HT1080 (cell line): Measurements from ENCODE around the gene FOXN3. TPM values are rescaled to one million over a fixed set of nuclear protein-coding genes. Genes with fewer than 3 reads are reported as not detected.
"Not testable (repeated sequence)": the region's sequence is repeated elsewhere in the genome, so short reads cannot be mapped to it uniquely, and the experiment has no call there.

Experiments
- DNase-seq: peaks from one replicate; pipeline ENCODE4 v3.0.0-alpha.2; 2015; ENCODE audit warnings: low read depth
- total RNA-seq: library from RNA; depleted of rRNA; stranded (reverse); fragments of >200 nt; shearing (Covaris generic); gene quantifications from 2 replicates; pipeline ENCODE4 v1.2.3, GENCODE V29; 2014

FOXN3 gene
- total RNA-seq, 1 experiment from 2014 or later = 15.6 TPM

GRCh38 chr14:89178376-89178775, 238.7 kb downstream of the FOXN3 start:
- DNase-seq = no peak

GRCh38 chr14:89175881-89176799, 240.9 kb downstream of the FOXN3 start:
- no peak for DNase-seq

GRCh38 chr14:89171628-89172027, 245.4 kb downstream of the FOXN3 start:
- no peak for DNase-seq

- no peak for DNase-seq
Measured at GRCh38 chr14:89171168-89171567, 245.9 kb downstream of the FOXN3 start.

- no peak for DNase-seq
Measured at GRCh38 chr14:89167705-89168104, 249.3 kb downstream of the FOXN3 start.

GRCh38 chr14:89166633-89167032, 250.4 kb downstream of the FOXN3 start:
- no peak for DNase-seq

- DNase-seq = no peak
Measured at GRCh38 chr14:89165189-89166181, 251.5 kb downstream of the FOXN3 start.

GRCh38 chr14:89164168-89165073, 252.6 kb downstream of the FOXN3 start:
- DNase-seq = no peak

GRCh38 chr14:89163031-89163636, 253.9 kb downstream of the FOXN3 start:
- no peak for DNase-seq

- DNase-seq = no peak
Measured at GRCh38 chr14:89162586-89162985, 254.4 kb downstream of the FOXN3 start.

GRCh38 chr14:89160437-89160836, 256.6 kb downstream of the FOXN3 start:
- DNase-seq = no peak

GRCh38 chr14:89158701-89159100, 258.3 kb downstream of the FOXN3 start:
- DNase-seq = no peak

- DNase-seq = not testable (repeated sequence)
Measured at GRCh38 chr14:89158104-89158503, 258.9 kb downstream of the FOXN3 start.

GRCh38 chr14:89155491-89155890, 261.5 kb downstream of the FOXN3 start:
- no peak for DNase-seq

GRCh38 chr14:89151693-89152092, 265.3 kb downstream of the FOXN3 start:
- not testable (repeated sequence) for DNase-seq

- no peak for DNase-seq
Measured at GRCh38 chr14:89146274-89146673, 270.8 kb downstream of the FOXN3 start.

- DNase-seq = no peak
Measured at GRCh38 chr14:89144642-89145041, 272.4 kb downstream of the FOXN3 start.

GRCh38 chr14:89144066-89144465, 273.0 kb downstream of the FOXN3 start:
- DNase-seq = no peak

GRCh38 chr14:89143595-89143994, 273.4 kb downstream of the FOXN3 start:
- no peak for DNase-seq

- DNase-seq = no peak
Measured at GRCh38 chr14:89142366-89142765, 274.7 kb downstream of the FOXN3 start.
